ENCODE measurements around the gene WDR18.

Gene WDR18

GRCh38 chr19:984165-984967, at the start of gene WDR18:
WDR18 (plus strand) TSS chr19:984345; CDS start chr19:984354, 9 bp downstream.
- DNase-seq (ENCODE audit: low spot score) (peak; percentile 72), FAIRE-seq (no peak)

GRCh38 chr19:934865-935479, 49.2 kb upstream of the WDR18 start:
- DNase-seq (ENCODE audit: low spot score) (no peak), FAIRE-seq (no peak)

GRCh38 chr19:936175-936546, 48.0 kb upstream of the WDR18 start:
- no peak for FAIRE-seq

GRCh38 chr19:937259-937694, 46.9 kb upstream of the WDR18 start:
- FAIRE-seq = no peak
- DNase-seq (ENCODE audit: low spot score) = no peak

More at GRCh38 chr19:936175-936546, 48.0 kb upstream of the WDR18 start:
- DNase-seq (ENCODE audit: low spot score) = no peak

GRCh38 chr19:938233-938923, 45.8 kb upstream of the WDR18 start:
- FAIRE-seq = no peak
- DNase-seq (ENCODE audit: low spot score) = no peak

- DNase-seq (ENCODE audit: low spot score) (no peak), FAIRE-seq (no peak)
Measured at GRCh38 chr19:939439-939838, 44.7 kb upstream of the WDR18 start.

- no peak for DNase-seq (ENCODE audit: low spot score)
- no peak for FAIRE-seq
Measured at GRCh38 chr19:939922-940321, 44.2 kb upstream of the WDR18 start.

GRCh38 chr19:940591-941291, 43.4 kb upstream of the WDR18 start:
- DNase-seq (ENCODE audit: low spot score) (peak; percentile 78), FAIRE-seq (no peak)

- no peak for DNase-seq (ENCODE audit: low spot score)
- FAIRE-seq = no peak
Measured at GRCh38 chr19:941292-942132, 42.6 kb upstream of the WDR18 start.

- DNase-seq (ENCODE audit: low spot score) = no peak
- FAIRE-seq = no peak
Measured at GRCh38 chr19:942133-942645, 42.0 kb upstream of the WDR18 start.

- FAIRE-seq (no peak), DNase-seq (ENCODE audit: low spot score) (no peak)
Measured at GRCh38 chr19:943551-944170, 40.5 kb upstream of the WDR18 start.

GRCh38 chr19:944171-944567, 40.0 kb upstream of the WDR18 start:
- DNase-seq (ENCODE audit: low spot score) = no peak
- no peak for FAIRE-seq

GRCh38 chr19:944663-945241, 39.4 kb upstream of the WDR18 start:
- DNase-seq (ENCODE audit: low spot score) (no peak), FAIRE-seq (no peak)

GRCh38 chr19:945401-946252, 38.5 kb upstream of the WDR18 start:
- DNase-seq (ENCODE audit: low spot score) (no peak), FAIRE-seq (no peak)

GRCh38 chr19:947090-947706, 36.9 kb upstream of the WDR18 start:
- no peak for FAIRE-seq

GRCh38 chr19:947707-948539, 36.2 kb upstream of the WDR18 start:
- no peak for DNase-seq (ENCODE audit: low spot score)
- FAIRE-seq = no peak

More at GRCh38 chr19:947090-947706, 36.9 kb upstream of the WDR18 start:
- DNase-seq (ENCODE audit: low spot score) = no peak

- FAIRE-seq (no peak), DNase-seq (ENCODE audit: low spot score) (no peak)
Measured at GRCh38 chr19:948842-949496, 35.2 kb upstream of the WDR18 start.
